COLO668 (cell line): Measurements from ENCODE around the gene C10orf62.
"Not testable (repeated sequence)": the region's sequence is repeated elsewhere in the genome, so short reads cannot be mapped to it uniquely, and the experiment has no call there.

Experiments used
- DNase-seq: peaks from one replicate; lab custom pipeline; 2025; ENCODE audit not compliant: unreplicated experiment; lab: John Stamatoyannopoulos, UW

C10orf62 gene

DNA sequence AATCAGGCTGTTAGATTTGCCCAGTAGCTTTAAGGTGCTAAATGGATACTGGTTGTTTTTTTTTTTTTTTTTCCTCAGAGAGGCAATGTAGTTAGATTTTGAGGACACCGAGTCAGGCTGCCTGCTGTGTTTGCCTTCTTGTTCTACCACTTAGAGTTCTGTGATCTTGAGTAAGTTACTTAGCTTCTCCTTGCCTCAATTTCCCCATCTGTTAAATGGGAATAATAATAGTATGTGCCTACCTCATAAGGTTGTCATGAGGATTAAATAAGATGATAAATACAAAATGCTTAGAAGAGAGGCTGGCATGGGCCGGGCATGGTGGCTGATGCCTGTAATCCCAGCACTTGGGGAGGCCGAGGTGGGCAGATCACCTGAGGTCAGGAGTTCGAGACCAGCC lies 29.2 kb downstream of the C10orf62 start:
- no peak for DNase-seq

DNA sequence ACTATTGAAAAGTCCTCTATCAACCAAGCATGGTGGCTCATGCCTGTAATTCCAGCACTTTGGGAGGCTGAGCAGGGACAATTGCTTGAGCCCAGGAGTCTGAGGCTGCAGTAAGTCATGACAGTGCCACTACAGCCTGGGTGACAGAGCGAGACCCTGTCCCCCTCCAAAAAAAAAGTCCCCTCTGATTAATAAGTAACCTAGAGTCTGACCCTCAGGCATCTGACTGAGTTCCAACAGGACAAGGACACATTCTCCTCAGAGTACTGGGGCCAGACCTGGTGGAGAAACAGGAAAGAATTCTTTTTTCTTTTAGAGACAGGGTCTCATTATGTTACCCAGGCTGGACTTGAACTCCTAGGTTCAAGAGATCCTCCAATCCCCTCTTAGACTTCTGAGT lies 33.8 kb downstream of the C10orf62 start:
- no peak for DNase-seq

DNA sequence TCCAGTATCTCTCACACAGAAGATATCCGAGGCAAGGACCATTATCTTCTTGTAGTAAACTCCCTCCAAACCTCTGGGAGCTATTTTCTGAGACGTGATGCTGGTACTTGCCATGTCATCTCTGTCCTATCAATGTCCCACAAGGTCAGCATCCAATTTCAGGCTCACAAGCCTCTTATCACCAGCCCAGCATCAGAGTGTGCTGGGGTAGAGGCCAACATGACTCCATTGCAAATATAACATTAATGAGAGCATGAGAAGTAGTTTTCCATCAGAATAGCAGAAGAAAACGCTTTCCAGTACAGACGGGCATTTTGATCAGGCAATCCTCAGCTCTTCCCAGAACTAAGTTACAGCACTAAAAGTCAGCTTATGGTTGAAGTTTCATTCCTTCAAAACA lies 38.2 kb downstream of the C10orf62 start:
- no peak for DNase-seq

DNA sequence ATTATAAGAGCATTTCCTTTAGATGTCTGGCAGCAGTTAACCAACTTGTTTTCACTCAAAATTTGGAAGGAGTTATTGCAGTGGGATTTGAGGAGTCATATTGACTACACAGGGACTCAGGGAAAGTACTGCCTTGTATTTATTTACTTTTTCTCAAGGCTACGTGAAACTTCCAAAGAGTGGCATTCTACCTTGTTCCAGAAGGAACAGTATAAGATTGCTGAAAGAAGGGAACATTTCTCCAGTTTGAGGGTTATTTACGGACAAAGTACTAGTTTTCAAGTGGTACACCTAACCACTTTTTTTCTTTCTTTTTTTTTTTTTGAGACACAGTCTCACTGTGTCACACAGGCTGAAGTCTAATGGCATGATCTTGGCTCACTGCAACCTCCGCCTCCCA lies 38.7 kb downstream of the C10orf62 start:
- DNase-seq, result no peak

DNA sequence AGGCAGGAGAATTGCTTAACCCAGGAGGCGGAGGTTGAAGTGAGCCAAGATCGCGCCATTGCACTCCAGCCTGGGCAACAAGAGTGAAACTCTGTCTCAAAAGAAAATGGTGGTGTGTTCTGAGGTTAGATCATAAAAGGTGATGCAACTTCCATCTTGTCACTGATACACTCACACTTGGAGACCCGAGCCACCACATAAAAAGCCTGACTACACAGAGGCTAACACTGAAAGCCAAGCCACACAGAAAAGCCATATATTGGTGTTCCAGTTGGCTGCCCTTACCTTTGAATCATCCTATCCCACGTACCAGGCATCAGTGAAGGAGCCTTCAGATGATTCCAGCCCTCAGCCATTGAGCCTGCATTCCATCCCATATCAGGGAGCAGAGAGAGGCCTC lies 39.8 kb downstream of the C10orf62 start:
- DNase-seq, result no peak

DNA sequence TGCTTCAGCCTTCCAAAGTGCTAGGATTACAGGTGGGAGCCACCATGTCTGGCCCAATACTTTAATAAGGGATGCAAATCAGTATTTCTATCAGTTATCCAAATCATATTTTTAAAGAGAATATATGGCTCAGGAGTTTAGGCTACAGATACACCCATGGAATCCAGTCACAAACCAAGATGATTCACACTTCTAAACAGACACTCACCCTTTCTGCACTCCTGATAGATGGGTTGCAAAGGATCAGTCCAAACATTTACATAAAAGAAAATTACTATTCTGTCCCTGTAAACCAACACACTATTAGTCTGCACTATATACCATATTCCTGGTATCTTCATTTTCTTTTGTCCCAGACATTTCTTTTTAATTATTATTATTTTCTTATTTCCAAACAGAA lies 41.6 kb downstream of the C10orf62 start:
- DNase-seq, result no peak

DNA sequence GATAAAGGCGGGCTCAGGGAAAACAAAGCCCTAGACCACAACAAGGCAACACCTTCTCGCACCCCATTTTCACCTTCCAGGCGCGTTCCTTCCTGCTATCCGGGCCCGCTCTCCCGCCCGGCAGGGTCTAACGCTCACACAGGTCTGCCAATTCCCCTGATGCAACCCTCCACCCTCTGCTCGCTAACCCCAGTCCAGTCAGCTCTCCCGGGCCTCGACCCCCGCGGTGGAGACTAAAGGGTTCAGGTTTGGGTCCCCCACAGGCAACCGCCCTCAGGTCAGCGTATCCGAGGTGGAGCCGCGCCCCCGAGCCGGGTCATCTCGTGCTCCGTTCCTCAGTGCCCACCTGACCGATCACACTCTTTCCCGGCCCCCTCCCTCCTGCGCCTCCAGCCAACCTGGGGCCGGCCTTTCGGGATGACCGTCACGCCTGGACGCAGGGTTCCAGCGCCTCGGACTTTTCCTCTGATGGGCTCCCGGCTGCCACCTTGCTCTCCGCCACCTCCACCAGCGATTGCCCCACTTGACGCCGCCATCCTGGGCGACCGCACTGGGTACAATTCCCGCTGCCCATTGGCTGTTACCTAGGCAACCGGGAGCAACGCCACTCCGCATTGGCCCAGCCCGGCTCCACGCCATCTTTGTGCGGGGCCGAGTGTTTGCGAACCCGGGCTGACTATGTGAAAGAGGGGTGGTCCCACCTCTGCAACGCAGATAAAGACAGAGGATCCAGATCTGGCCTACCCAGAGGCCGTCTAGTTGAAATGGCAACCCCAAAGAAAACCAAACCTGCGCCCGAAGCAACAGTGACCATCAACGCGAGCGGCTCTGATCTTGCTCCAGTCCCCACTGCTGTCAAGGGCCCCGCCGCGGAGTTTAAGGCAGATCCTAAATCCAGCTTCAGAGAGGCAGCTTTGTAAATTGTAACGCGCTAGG lies 43.7 kb downstream of the C10orf62 start, which contains the start of gene MORN4:
Gene MORN4, minus strand, starts transcription at position 552 of the 936 bp plus-strand sequence. CDS start 13,847 bp downstream, outside the sequence.
- DNase-seq, result peak; percentile 88

DNA sequence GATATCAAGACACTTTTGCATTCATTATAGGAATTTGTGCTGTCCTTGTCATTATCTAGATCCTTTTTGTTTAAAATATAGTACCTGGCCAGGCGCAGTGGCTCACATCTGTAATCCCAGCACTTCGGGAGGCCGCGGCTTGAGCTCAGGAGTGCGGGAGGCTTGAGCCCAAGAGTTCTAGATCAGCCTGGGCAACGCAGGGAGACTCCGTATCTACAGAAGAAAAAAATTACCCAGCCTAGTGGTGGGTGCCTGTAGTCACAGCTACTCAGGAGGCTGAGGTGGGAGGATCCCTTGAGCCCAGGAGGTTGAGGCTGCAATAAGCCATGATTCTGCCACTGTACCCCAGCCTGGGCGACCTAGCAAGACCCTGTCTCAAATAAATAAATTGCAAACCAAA lies 44.4 kb downstream of the C10orf62 start:
- DNase-seq, result no peak

DNA sequence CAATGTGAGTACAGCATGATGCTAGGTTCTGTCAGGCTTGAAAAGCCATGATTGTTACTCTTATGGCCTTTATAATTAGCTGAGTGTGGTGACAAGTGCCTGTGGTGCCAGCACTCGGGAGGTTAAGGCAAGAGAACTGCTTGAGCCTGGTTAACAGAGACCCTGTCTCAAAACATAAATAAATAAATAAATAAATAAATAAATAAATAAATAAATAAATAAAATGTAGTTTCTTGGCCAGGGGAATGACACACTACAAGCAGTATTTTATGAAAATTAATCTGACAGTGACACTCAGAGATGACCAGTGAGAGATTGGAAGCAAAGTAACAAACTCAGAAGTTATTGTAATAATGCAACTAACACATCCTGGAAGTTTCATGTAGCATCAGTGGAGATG lies 46.1 kb downstream of the C10orf62 start:
- no peak for DNase-seq

DNA sequence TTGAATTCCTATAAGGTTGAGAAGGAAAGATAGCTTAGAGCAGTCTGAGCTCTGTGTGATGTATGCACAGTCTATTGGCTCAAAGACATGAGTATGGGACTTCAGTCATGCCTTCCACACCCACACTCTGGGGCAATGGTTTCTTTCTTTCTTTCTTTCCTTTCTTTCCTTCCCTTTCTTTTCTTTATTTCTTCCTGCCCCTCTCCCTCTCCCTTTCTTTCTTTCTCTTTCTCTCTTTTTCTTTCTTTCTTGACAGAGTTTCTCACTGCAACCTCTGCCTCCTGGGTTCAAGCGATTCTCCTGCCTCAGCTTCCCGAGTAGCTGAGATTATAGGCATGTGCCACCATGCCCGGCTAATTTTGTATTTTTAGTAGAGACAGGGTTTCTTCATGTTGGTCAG lies 49.6 kb downstream of the C10orf62 start:
- DNase-seq, result not testable (repeated sequence)

DNA sequence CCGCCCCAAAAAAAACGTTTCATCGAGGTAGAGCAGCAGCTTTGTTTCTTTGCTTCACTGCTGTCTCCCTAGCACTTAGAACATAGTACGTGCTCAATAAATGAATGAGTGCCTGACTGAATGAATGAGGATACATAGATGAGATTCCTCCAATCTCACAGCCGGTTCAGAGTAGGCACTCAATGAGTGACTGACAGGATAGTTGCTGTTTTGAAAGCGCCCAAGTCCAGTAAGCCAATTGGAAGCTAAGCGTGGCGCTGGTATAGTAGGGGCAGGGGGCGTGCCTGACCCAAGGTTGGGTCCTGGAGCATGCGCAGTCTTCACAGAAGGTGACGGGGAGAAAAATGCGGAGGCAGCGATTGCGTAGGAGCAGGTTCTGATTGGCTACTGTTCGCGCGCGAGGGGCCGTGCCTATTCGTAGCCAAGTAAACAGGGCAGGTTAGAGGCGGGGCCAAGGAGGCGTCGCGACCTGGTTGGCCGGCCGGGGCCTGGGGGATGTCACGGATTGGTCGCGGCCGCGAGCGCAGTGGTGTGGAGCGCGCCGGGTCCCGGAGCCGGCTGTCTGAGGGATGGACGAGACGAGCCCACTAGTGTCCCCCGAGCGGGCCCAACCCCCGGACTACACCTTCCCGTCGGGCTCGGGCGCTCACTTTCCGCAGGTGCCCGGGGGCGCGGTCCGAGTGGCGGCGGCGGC lies 50.8 kb downstream of the C10orf62 start, which contains the start of gene PI4K2A:
Gene PI4K2A, plus strand, starts transcription at position 498 of the 694 bp plus-strand sequence. Its CDS starts 72 bp downstream, at position 570.
- DNase-seq, result peak; percentile 96
